Measurements from ENCODE around the gene RAD54L2.
A peak's percentile ranks its signal among the peaks of the same experiment; 100 is the strongest.
"Not testable (repeated sequence)": the region's sequence is repeated elsewhere in the genome, so short reads cannot be mapped to it uniquely, and the experiment has no call there.

The RAD54L2 gene

GRCh38 chr3:51538459-51539290 lies at the start of gene RAD54L2:
Gene RAD54L2 (plus strand): TSS chr3:51538719. CDS start chr3:51590421, 51,702 bp downstream.
- DNase-seq, result no peak

GRCh38 chr3:51498876-51499738 lies 39.4 kb upstream of the RAD54L2 start:
- DNase-seq, result peak; percentile 63

GRCh38 chr3:51500632-51501131 lies 37.8 kb upstream of the RAD54L2 start:
- DNase-seq, result no peak

GRCh38 chr3:51501833-51502561 lies 36.5 kb upstream of the RAD54L2 start:
- no peak for DNase-seq

- DNase-seq, result no peak
These were observed 36.0 kb upstream of the RAD54L2 start for GRCh38 chr3:51502562-51502910.

DNA sequence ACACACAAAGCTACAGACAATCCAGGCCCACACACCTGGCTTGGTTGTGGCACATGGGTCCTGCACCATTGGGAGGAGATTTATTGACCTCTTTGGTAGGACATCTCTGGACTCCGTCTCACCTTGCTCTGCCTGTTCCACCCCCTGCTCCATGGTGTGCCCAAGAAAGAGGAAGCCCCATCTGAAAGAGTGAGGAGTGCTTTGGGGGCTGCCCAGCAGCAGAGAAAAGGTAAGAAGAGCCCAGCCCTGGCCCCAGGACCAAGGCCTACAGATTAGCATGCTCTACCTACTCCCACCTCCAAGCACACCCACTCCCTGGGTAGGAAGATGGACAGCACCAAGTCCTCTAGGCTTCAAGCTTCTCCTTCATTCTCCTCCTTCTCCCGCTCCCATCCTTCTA lies 35.5 kb upstream of the RAD54L2 start:
- DNase-seq, result no peak

- no peak for DNase-seq
These were observed 30.3 kb upstream of the RAD54L2 start for GRCh38 chr3:51508255-51508654.

DNA sequence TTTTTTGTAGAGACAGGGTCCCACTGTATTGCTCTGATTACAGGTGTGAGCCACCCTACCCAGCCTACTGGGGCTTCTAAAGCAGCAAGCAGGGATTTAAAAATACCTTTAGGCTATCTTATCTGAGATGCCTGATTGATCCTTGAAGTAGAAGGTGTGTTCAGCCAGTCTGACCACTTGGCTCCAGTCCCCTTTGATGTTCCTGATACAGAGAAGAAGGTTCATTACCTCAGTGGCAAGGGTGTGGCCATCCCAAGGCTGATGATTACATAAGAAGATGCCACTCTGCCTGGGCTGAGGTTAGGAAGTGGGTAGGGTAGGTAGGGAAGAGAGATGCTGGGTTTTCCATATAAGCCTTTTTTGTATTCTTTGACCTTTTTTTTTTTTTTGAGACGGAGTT lies 27.5 kb upstream of the RAD54L2 start:
- DNase-seq, result no peak

GRCh38 chr3:51514210-51514609 lies 24.3 kb upstream of the RAD54L2 start:
- no peak for DNase-seq

DNA sequence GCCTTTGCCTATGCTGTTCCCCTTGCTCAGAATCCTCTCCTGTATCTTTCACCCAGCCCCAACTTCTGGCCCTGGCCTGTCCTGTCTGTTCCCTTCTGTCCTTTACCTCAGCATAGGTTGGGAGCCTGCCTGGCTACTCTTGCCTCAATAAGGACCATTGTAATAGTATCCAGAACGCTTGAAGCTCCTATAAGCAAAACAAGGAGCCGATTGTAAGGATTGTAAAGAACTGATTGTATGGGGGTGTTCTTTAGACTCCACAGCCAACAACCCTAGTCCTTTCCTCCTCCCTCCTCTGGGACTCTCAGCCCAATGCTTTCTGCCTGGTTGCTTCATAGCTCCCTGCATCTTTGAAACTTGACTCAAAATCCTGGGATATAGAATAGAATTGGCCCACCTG lies 18.7 kb upstream of the RAD54L2 start:
- DNase-seq, result no peak

DNA sequence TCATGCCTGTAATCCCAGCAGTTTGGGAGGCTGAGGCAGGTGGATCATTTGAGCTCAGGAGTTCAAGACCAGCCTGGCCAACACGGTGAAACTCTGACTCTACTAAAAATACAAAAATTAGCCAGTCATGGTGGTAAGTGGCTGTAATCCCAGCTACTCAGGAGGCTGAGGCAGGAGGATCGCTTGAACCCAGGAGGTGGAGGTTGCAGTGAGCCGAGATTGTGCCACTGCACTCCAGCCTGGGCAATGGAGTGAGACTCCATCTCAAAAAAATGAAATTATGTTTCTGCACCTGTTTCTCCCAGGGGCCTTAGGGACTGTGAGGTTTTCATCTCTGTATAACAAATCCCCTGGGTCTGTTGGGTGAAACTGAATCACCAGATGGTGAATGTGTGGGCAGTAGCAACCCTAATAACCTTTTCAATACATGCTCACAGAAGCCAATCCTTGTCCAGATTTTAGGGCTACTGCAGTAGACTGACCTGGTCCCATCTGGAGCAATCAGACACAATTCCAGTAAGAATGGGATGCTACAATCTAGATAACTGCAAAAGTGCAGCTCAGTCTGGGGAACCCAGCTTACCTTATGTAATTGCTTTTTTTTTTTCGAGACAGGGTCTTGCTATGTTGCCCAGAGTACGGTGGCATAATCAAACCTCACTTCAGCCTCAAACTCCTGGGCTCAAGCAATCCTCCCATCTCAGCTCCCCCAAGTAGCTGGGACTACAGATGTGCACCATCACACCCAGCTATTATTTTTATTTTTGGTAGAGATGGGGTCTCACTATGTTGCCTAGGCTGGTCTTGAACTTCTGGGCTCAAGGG lies 17.4 kb upstream of the RAD54L2 start:
- DNase-seq, result not testable (repeated sequence)

GRCh38 chr3:51522273-51522962 lies 16.1 kb upstream of the RAD54L2 start:
- no peak for DNase-seq

DNA sequence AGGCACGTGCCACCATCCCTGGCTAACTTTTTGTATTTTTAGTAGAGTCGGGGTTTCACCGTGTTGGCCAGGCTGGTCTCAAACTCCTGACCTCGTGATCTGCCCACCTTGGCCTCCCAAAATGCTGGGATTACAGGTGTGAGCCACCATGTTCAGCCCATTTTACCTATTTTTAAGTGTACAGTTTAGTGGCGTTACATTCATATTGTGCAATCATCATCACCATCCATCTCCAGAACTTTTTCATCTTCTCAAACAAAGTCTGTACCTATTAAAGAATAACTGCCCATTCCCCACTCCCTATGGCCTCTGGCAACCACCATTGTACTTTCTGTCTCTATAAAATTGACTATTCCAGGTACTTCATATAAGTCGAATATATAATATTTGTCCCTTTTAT lies 13.6 kb upstream of the RAD54L2 start:
- DNase-seq, result not testable (repeated sequence)

GRCh38 chr3:51530485-51530884 lies 8.0 kb upstream of the RAD54L2 start:
- DNase-seq, result no peak

- DNase-seq, result no peak
These were observed 3.1 kb upstream of the RAD54L2 start for GRCh38 chr3:51535146-51536019.

DNA sequence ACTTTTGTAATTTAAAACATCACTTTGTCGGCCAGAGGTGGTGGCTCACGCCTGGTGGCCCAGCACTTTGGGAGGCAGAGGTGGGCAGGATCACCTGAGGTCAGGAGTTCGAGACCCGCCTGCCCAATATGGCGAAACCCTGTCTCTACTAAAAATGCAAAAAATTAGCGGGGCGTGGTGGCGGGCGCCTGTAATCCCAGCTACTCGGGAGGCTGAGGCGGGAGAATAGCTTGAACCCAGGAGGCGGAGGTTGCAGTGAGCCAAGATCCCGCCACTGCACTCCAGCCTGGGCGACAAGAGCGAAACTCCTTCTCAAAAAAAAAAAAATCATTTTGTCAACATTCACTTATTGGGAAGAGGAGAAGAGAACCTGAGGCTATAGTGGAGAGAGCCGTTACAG lies 888 bp upstream of the RAD54L2 start:
- DNase-seq, result not testable (repeated sequence)

DNA sequence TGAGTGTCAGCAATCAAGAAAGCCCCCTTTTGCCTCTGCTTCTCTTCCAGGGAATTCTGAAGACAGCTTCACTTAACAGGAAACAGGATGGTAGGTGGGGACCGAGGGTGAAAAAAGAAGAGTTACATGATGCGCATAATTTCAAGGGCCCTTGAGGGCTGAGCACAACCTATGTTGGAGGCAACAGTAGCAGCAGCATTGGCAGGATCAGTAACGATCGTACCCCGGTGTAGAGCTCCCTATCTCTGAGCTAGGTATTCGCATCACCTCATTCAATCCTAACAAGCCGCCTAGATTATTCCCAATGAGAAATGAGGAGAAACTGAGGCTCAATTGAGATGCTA lies 432 bp upstream of the RAD54L2 start:
- no peak for DNase-seq

GRCh38 chr3:51539291-51539941 lies 897 bp downstream of the RAD54L2 start:
- no peak for DNase-seq

DNA sequence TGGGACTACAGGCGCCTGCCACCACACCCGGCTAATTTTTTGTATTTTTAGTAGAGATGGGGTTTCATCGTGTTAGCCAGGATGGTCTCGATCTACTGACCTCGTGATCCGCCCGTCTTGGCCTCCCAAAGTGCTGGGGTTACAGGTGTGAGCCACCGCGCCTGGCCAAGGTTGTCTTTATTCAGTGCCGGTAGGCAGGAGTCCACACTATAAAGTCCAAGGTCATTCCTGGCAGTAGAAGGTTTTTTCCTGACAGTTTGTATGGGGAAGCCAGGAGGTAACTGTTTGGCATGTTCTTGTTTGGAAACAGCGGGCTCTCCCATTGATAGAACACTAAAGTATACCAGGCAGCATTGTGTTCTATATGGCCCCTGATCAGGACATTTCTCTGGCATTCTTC lies 4.1 kb downstream of the RAD54L2 start:
- DNase-seq, result not testable (repeated sequence)
